GM23338 (cell line): ENCODE results near the gene UFM1.

ENCODE experiments used
- CTCF ChIP-seq, 2 experiments: fragments of 200-600 bp in 1 of 2; sonication (generic) in 1 of 2; conservative IDR thresholded peaks; 2 replicates each; pipeline versions ENCODE4 v1.5.1 to v1.6.1; 2016 to 2017; ENCODE audit warnings: antibody characterized with exemption in 2 of 2, low read depth in 2 of 2, mild to moderate bottlenecking in 2 of 2, moderate library complexity in 1 of 2
- ETS1 ChIP-seq: IDR thresholded peaks from 2 replicates; pipeline ENCODE4 v1.6.1; 2016; ENCODE audit warnings: antibody characterized with exemption
- EZH2 ChIP-seq: fragments of 200-600 bp; sonication (generic); IDR thresholded peaks from one replicate; pipeline ENCODE4 v1.8.0; 2017; ENCODE audit warnings: antibody characterized with exemption, mild to moderate bottlenecking, low read depth; ENCODE audit not compliant: unreplicated experiment
- EZH2phosphoT487 ChIP-seq: fragments of 200-600 bp; sonication (generic); IDR thresholded peaks from one replicate; pipeline ENCODE4 v1.8.1; 2018; ENCODE audit warnings: antibody characterized with exemption; ENCODE audit not compliant: unreplicated experiment
- JUNB ChIP-seq: IDR thresholded peaks from one replicate; pipeline ENCODE4 v1.6.1; 2016; ENCODE audit warnings: antibody characterized with exemption; ENCODE audit not compliant: unreplicated experiment
- POLR2AphosphoS5 ChIP-seq: IDR thresholded peaks from 2 replicates; pipeline ENCODE4 v1.6.1; 2016; ENCODE audit warnings: antibody characterized with exemption, low read depth
- ZNF114 ChIP-seq: fragments of 250-450 bp; sonication (Bioruptor Pico); IDR thresholded peaks from 2 replicates; pipeline ENCODE4 v1.5.0; 2020; ENCODE audit warnings: mild to moderate bottlenecking, moderate library complexity
- ZNF331 ChIP-seq: fragments of 250-450 bp; sonication (Bioruptor Pico); IDR thresholded peaks from 2 replicates; pipeline ENCODE4 v1.5.0; 2020; ENCODE audit warnings: low read depth, mild to moderate bottlenecking, moderate library complexity
- TF ChIP-seq, protein P1 (sequence below): IDR thresholded peaks from one replicate; pipeline ENCODE4 v1.6.1; 2018; ENCODE audit warnings: antibody characterized with exemption; ENCODE audit not compliant: unreplicated experiment

DNA sequence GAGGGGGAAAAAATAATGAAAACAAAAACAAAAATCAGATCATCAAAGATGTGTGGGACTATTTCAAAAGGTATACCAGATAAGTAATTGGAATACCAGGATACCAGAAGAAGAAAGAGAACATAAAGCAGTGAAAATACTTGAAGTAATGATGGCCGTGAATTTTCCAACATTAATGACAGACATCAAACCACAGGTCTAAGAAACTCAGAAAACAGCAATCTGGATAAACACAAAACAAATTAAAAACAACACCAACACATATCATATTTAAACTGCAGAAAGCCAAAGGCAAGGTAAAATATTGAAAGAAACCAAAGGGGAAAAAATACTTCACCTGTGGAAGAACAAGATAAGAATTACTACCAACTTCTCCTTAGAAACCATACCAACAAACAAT lies 24.2 kb upstream of the UFM1 start:
- no peak for TF ChIP-seq CTCF (conservative IDR thresholded peaks at IDR 0.05; ENCODE audit: low read depth in 2 of 2)
- no peak for TF ChIP-seq POLR2AphosphoS5
- TF ChIP-seq, protein P1, sequence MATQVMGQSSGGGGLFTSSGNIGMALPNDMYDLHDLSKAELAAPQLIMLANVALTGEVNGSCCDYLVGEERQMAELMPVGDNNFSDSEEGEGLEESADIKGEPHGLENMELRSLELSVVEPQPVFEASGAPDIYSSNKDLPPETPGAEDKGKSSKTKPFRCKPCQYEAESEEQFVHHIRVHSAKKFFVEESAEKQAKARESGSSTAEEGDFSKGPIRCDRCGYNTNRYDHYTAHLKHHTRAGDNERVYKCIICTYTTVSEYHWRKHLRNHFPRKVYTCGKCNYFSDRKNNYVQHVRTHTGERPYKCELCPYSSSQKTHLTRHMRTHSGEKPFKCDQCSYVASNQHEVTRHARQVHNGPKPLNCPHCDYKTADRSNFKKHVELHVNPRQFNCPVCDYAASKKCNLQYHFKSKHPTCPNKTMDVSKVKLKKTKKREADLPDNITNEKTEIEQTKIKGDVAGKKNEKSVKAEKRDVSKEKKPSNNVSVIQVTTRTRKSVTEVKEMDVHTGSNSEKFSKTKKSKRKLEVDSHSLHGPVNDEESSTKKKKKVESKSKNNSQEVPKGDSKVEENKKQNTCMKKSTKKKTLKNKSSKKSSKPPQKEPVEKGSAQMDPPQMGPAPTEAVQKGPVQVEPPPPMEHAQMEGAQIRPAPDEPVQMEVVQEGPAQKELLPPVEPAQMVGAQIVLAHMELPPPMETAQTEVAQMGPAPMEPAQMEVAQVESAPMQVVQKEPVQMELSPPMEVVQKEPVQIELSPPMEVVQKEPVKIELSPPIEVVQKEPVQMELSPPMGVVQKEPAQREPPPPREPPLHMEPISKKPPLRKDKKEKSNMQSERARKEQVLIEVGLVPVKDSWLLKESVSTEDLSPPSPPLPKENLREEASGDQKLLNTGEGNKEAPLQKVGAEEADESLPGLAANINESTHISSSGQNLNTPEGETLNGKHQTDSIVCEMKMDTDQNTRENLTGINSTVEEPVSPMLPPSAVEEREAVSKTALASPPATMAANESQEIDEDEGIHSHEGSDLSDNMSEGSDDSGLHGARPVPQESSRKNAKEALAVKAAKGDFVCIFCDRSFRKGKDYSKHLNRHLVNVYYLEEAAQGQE = no peak
- TF ChIP-seq EZH2 = no peak
- no peak for TF ChIP-seq ZNF331
- TF ChIP-seq EZH2phosphoT487 = no peak
- TF ChIP-seq ZNF114 (CRISPR knock-in tag) = no peak
- TF ChIP-seq JUNB = no peak
- TF ChIP-seq ETS1 = no peak
